ENCODE data around the gene PROM1.

The PROM1 gene

GRCh38 chr4:16027626-16028025 is 56.2 kb downstream of the PROM1 start:
- no peak overlapping the region for H3K4me3 Mint-ChIP-seq
- no peak for TF ChIP-seq CTCF (IDR thresholded peaks at IDR 0.05; ENCODE audit: unreplicated experiment in 3 of 3)
- peaks cover 25% of the 10 kb centered on the region for H3K4me1 Mint-ChIP-seq
- no peaks in the 10 kb centered on the region for H3K27me3 Mint-ChIP-seq (ENCODE audit: low read depth)
- peaks cover 8% of the 10 kb centered on the region for H3K36me3 Mint-ChIP-seq (ENCODE audit: low read depth)
- H3K27ac Mint-ChIP-seq, result no peak overlapping the region
- H3K9me3 Mint-ChIP-seq, result no peaks in the 10 kb centered on the region

- no peak for TF ChIP-seq CTCF (IDR thresholded peaks at IDR 0.05; ENCODE audit: unreplicated experiment in 3 of 3)
- H3K9me3 Mint-ChIP-seq, result no peaks in the 10 kb centered on the region
- H3K4me1 Mint-ChIP-seq, result peaks cover 29% of the 10 kb centered on the region
- peaks cover 8% of the 10 kb centered on the region for H3K36me3 Mint-ChIP-seq (ENCODE audit: low read depth)
- H3K4me3 Mint-ChIP-seq, result no peak overlapping the region
- no peaks in the 10 kb centered on the region for H3K27me3 Mint-ChIP-seq (ENCODE audit: low read depth)
- no peak overlapping the region for H3K27ac Mint-ChIP-seq
Measured at GRCh38 chr4:16027114-16027513, 56.7 kb downstream of the PROM1 start.

GRCh38 chr4:16026160-16026761 is 57.6 kb downstream of the PROM1 start:
- Mint-ChIP-seq H3K4me1 (peaks cover 33% of the 10 kb centered on the region), H3K27ac (peak overlapping the region in 2 of 3 experiments; percentile 15 to 41), H3K27me3 (ENCODE audit: low read depth) (no peaks in the 10 kb centered on the region), H3K9me3 (no peaks in the 10 kb centered on the region), H3K4me3 (no peak overlapping the region), H3K36me3 (ENCODE audit: low read depth) (peaks cover 8% of the 10 kb centered on the region)
- TF ChIP-seq CTCF (IDR thresholded peaks at IDR 0.05; ENCODE audit: unreplicated experiment in 3 of 3), result peak; percentile 87 to 96 (median 95)

- Mint-ChIP-seq H3K27me3 (ENCODE audit: low read depth) (no peaks in the 10 kb centered on the region), H3K4me1 (peaks cover 43% of the 10 kb centered on the region), H3K4me3 (no peak overlapping the region), H3K27ac (peak overlapping the region in 1 of 3 experiments; percentile 15), H3K9me3 (no peaks in the 10 kb centered on the region), H3K36me3 (ENCODE audit: low read depth) (peaks cover 8% of the 10 kb centered on the region)
- no peak for TF ChIP-seq CTCF (IDR thresholded peaks at IDR 0.05; ENCODE audit: unreplicated experiment in 3 of 3)
Measured at GRCh38 chr4:16025268-16025667, 58.6 kb downstream of the PROM1 start.

GRCh38 chr4:16023776-16024408 is 59.9 kb downstream of the PROM1 start:
- no peak overlapping the region for H3K4me3 Mint-ChIP-seq
- no peak for TF ChIP-seq CTCF (IDR thresholded peaks at IDR 0.05; ENCODE audit: unreplicated experiment in 3 of 3)

More at GRCh38 chr4:16023776-16024408, 59.9 kb downstream of the PROM1 start:
- H3K36me3 Mint-ChIP-seq (ENCODE audit: low read depth), result peaks cover 8% of the 10 kb centered on the region
- H3K4me1 Mint-ChIP-seq, result peaks cover 40% of the 10 kb centered on the region
- H3K27me3 Mint-ChIP-seq (ENCODE audit: low read depth), result no peaks in the 10 kb centered on the region
- H3K9me3 Mint-ChIP-seq, result no peaks in the 10 kb centered on the region
- peak overlapping the region in 2 of 3 experiments; percentile 45 to 52 for H3K27ac Mint-ChIP-seq
